PC-3 (cell line): ENCODE data around the gene ELMO3.

ENCODE experiments used
- EZH2 ChIP-seq: fragments of 300-600 bp; sonication (generic); IDR thresholded peaks from one replicate; pipeline ENCODE4 v1.6.1; 2017; ENCODE audit warnings: antibody characterized with exemption, mild to moderate bottlenecking, low read length; ENCODE audit not compliant: unreplicated experiment
- EZH2phosphoT487 ChIP-seq: fragments of 300-600 bp; sonication (generic); IDR thresholded peaks from 2 replicates; pipeline ENCODE4 v1.6.1; 2018; ENCODE audit warnings: mild to moderate bottlenecking, antibody characterized with exemption, low read length, borderline replicate concordance
- TF ChIP-seq, protein P1 (sequence below): fragments of 300-600 bp; sonication (generic); conservative IDR thresholded peaks from 2 replicates; pipeline ENCODE4 v1.5.1; 2017; ENCODE audit warnings: antibody characterized with exemption, low read depth, mild to moderate bottlenecking, low read length

GRCh38 chr16:67167588-67167987 lies 31.3 kb upstream of the ELMO3 start:
- TF ChIP-seq, protein P1, sequence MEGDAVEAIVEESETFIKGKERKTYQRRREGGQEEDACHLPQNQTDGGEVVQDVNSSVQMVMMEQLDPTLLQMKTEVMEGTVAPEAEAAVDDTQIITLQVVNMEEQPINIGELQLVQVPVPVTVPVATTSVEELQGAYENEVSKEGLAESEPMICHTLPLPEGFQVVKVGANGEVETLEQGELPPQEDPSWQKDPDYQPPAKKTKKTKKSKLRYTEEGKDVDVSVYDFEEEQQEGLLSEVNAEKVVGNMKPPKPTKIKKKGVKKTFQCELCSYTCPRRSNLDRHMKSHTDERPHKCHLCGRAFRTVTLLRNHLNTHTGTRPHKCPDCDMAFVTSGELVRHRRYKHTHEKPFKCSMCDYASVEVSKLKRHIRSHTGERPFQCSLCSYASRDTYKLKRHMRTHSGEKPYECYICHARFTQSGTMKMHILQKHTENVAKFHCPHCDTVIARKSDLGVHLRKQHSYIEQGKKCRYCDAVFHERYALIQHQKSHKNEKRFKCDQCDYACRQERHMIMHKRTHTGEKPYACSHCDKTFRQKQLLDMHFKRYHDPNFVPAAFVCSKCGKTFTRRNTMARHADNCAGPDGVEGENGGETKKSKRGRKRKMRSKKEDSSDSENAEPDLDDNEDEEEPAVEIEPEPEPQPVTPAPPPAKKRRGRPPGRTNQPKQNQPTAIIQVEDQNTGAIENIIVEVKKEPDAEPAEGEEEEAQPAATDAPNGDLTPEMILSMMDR = no peak
- TF ChIP-seq EZH2phosphoT487 = no peak
- no peak for TF ChIP-seq EZH2
